MV-4-11 (cell line): ENCODE measurements around the gene TMEM272.
A peak's percentile ranks its signal among the peaks of the same experiment; 100 is the strongest.

ENCODE experiments used
- DNase-seq: peaks from one replicate; lab custom pipeline; 2025; lab: John Stamatoyannopoulos, UW

Gene TMEM272

GRCh38 chr13:51805313-51805712 lies 39.7 kb downstream of the TMEM272 start:
- no peak for DNase-seq

DNA sequence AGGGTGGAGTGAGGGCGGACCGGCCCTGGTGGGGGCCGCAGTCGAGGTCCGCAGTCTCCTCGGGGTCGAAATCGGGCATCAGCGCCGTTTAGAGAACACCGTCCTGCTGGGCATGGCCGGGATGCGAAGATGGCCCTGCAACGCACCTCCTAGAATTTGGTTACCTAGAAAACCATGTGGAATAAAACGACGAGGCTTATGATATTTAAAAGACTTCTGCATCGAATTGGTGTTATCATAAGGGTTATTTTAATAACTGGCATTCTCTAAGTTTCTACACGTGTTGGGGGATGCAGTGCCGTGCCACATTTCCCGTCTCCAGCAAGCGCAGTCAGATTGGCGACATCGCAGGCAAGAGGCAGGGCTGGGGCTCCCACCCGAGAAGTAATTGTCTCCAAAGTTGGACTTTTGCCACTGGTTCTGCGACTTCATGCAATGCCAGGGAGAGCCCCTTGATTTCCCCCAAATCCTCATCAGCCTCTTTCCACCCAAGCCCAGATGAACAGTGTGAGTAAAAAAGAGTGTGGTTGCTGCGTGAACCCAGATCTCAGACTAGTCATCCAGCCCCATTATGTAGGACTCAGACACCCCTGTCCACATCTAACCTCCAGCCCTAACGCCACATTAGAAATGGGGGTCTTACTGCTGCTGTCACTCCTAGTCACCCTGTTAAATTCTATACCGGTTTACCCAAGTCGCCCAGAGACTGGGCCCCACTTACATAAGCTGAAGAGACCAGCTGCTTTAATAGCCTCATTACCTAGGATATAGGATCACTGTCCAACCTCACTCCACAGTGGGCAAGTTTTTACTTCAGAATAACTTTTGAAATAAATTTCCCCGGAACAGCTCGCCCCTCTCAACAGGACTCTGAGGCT lies 40.4 kb downstream of the TMEM272 start:
- no peak for DNase-seq

GRCh38 chr13:51803422-51804294 lies 41.3 kb downstream of the TMEM272 start, which contains the start of gene DHRS12:
Gene DHRS12, minus strand, starts transcription at chr13:51804163. Its CDS starts 4,504 bp downstream, at chr13:51799659.
- peak; percentile 80 for DNase-seq

DNA sequence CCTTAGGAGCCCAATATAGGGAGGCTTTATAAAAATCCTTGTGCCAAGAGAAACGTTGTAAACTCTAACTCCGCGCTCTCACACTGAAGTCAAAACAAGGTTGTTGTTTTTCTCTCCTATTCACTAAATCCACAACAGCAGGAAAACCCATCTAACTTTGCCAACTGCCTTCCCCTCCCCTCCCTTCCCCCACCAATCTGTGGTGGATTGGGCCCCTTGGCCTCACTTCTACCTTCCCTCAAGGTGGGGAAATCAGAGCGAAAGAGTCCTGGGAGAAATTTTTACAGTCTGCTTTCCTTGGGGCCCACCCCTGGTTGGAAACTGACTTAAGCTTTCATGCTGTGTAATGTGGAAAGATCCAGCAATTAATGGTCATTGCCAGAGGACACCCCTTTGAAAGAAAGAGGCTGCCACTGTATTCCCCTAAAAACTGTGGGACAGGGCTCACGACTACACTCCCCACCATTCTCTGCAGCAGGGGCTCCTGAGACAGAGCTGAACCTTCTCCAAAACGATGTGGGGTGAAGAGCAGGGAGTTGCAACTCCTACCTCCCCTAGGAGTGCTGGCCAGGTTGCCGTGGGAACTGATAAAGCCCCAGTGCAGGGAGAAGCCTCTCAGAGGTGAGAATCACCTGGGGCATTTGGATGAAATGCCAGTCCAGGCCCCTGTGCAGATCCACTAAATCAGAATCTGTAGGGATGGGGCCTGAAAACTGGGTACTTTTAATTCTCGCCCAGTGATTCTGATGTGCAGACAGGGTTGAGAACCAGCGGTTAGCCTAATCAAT lies 42.2 kb downstream of the TMEM272 start:
- DNase-seq = no peak

DNA sequence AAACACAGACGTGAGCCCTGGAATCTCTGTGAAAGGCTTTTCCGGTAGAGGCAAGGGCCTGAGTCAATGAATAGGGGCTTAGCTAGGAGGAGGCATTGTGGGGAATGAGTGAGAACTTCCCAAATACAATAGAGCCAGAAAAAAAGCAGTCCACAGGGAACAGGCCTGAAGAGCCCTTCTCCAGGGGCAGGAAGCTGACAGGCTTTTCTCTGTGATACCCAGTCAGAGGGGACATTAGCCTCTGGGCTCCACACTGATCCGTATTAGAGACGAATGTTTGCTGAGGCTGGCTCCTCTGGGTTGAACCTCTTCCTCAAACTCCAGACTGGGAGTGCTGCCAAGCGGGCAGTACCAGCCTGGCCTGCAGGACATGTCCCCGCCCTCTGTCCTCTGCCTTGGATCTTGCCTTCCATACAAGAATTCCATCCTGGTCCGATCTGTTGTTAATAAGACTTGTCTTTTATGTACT lies 43.3 kb downstream of the TMEM272 start:
- DNase-seq = no peak

- peak; percentile 38 for DNase-seq
Observed at GRCh38 chr13:51800486-51800885, 44.5 kb downstream of the TMEM272 start.

GRCh38 chr13:51799261-51799660 lies 45.7 kb downstream of the TMEM272 start:
- no peak for DNase-seq

DNA sequence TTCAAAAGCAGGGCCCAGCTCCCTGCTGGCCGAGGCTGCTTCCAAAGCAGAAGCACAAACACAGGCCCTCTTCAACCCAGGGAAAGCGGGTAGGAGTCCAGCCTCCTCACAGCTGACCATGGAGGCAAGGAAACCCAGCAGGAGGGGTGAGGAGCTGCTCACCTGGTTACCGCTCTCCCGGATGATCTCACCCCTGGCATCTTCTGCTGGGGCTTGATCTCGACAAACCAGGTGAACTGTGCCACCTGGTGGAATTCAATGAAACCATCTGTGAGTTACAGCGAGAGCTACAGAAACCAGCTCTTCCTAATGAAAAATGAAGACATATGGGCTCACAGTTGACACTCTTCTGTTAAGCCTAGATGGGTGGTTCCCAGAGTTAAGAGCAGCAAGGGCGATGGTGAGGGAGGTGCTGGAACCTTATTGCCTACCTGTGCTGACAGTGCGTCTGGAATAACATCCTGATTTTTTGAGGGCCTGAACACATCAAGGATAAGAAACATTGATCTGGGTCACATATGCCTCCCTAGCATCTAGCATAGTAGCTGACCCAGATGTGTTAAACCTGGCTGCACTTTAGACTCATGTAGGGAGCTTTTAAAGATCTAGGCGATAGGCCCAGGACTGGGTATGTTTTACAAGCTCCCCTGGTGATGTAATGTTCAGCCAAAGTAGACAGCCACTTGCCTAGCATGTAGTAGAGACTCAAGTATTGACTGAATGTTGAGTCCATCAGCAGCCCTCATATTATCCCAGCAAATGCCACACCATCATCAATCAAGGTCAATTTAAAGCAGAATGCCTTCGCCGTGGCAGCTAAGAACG lies 47.1 kb downstream of the TMEM272 start:
- peak; percentile 20 for DNase-seq

- DNase-seq = no peak
Observed at GRCh38 chr13:51796546-51796945, 48.4 kb downstream of the TMEM272 start.

DNA sequence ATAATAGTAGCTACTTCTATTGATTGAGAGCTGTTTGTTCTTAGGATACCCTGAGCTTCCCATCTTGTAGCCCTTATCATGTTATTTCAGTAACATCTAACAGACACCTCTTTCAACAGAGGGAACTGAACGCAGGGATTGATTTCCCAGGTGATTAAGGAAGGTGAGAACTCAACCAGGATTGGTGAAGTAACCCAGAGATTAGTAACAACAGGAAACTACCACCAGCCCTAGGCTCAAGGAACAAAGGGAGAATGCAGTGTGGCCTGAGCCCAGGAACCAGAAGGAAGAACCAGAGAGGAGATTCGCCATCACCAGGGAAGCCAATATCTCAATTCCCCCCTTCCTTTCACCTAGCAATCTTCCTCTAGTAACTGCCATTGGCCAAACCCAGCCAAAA lies 49.6 kb downstream of the TMEM272 start:
- no peak for DNase-seq

- DNase-seq = no peak
Observed at GRCh38 chr13:51794964-51795363, 50.0 kb downstream of the TMEM272 start.

- DNase-seq = peak; percentile 96
Observed at GRCh38 chr13:51793570-51794271, 51.3 kb downstream of the TMEM272 start.

- DNase-seq = no peak
Observed at GRCh38 chr13:51786425-51787265, 58.3 kb downstream of the TMEM272 start.

DNA sequence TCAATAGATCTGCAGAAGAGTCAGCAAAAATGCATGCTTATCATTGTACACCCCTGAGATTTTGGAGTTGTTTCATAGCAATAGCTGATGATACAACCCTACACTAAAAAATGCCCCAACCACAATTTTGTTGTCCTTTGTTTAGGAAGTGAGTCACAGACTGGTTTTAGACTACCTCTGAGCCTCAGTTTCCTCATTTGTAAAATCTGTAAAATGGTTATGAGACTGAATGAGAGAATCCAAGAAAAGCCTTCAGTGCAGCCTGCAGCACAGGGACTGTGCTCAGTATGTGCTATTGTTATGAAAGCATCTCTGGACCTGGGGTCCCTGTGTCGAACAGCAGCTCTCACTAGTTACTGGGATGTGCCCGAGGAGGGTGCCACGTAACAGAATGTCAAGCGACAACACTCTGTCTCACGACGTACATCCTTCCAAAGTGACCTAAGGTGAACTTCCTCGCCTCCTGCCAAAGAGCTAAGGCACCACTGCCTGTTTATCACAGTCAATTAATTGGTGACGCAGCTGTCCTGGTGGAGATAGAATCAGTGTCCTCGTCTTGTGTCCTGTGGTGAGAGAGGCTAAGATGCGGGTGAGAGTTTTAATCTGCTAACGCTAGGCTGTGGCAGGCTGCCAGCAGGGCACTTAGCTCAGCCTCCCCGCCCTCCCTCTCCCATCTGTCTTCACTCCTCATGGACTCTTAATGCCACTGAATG lies 59.1 kb downstream of the TMEM272 start:
- peak; percentile 34 for DNase-seq

DNA sequence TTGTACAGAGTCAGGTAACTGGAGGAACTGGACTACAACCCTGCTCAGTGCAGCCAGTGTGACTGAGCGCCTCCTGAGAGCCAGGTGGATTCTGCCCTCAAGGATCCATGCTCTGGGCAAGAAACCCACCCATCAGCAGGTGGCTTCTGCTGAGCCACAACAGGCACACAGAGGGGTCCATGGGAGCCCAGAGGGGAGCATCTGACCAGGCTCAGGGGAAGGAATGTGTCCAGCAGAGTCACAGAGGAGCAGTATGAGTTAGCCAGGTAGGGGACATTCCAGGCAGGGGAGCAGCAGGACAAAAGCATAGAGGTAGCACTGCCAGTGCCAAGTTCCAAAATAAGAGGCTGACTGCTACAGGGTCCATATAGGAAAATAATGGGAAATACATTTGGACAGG lies 60.9 kb downstream of the TMEM272 start:
- DNase-seq = no peak

GRCh38 chr13:51783428-51784094 lies 61.4 kb downstream of the TMEM272 start:
- no peak for DNase-seq

DNA sequence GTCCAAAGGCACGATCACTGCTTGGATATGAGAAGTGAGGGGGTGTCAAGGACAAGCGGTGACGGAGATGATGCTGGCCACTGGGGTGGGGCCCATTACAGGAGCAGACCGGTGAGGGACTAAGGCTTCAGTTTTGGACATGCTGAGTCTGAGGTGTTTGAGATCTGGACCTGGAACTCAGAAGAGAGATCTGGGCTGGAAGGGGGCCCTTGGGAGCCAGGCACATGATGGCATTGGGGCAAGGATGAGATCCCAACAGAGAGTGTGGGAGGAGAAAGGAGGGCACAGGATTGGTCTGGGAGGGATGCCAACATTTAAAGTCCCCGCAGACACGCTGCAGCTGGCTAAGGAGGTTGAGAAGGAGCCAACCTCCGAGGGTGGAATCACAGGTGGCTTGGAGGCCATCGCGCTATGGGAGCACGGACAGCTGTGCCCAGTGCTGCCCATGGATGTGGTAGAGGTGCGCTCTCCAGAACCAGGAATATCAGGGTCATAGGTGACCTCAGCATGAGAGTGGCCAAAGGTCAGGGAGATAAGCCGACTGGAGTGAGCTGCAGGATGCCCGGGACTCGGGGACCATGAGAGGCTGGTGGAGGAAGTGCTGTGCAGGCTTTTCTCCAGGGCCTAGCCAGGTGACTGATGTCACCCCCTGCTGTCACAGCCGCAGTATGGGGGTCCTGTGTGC lies 62.8 kb downstream of the TMEM272 start:
- DNase-seq = no peak
